Measurements from ENCODE around the gene CRB1. TPM values are rescaled to one million over a fixed set of nuclear protein-coding genes. Genes with fewer than 3 reads are reported as not detected.

Gene CRB1
- total RNA-seq, 1 donor from 2014 or later = 2.6 TPM

GRCh38 chr1:197313713-197314112 lies 45.7 kb downstream of the CRB1 start:
- no peaks in the 10 kb centered on the region for H3F3A ChIP-seq (ENCODE audit: low read depth)
- Mint-ChIP-seq H3K27ac (no peak overlapping the region), H3K4me1 (no peaks in the 10 kb centered on the region), H3K27me3 (ENCODE audit: insufficient read depth, low read depth) (peaks cover 3% of the 10 kb centered on the region), H3K4me3 (no peak overlapping the region), H3K9me3 (no peaks in the 10 kb centered on the region), H3K36me3 (no peaks in the 10 kb centered on the region)
- H3K4me2 ChIP-seq = no peak overlapping the region
- no peaks in the 10 kb centered on the region for H4K20me1 ChIP-seq (ENCODE audit: low read depth)
- H3K9ac ChIP-seq = no peak overlapping the region
- no peaks in the 10 kb centered on the region for H3K9me3 ChIP-seq (ENCODE audit: low read depth)
- no peak for TF ChIP-seq EZH2 (IDR thresholded peaks at IDR 0.05)
- no peak for TF ChIP-seq EZH2phosphoT487 (IDR thresholded peaks at IDR 0.05)
- TF ChIP-seq, protein P1, sequence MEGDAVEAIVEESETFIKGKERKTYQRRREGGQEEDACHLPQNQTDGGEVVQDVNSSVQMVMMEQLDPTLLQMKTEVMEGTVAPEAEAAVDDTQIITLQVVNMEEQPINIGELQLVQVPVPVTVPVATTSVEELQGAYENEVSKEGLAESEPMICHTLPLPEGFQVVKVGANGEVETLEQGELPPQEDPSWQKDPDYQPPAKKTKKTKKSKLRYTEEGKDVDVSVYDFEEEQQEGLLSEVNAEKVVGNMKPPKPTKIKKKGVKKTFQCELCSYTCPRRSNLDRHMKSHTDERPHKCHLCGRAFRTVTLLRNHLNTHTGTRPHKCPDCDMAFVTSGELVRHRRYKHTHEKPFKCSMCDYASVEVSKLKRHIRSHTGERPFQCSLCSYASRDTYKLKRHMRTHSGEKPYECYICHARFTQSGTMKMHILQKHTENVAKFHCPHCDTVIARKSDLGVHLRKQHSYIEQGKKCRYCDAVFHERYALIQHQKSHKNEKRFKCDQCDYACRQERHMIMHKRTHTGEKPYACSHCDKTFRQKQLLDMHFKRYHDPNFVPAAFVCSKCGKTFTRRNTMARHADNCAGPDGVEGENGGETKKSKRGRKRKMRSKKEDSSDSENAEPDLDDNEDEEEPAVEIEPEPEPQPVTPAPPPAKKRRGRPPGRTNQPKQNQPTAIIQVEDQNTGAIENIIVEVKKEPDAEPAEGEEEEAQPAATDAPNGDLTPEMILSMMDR (IDR thresholded peaks at IDR 0.05) = no peak
- H3K27me3 ChIP-seq = no peaks in the 10 kb centered on the region
- H3K4me1 ChIP-seq = no peaks in the 10 kb centered on the region
- no peak for DNase-seq (ENCODE audit: low spot score)
- H3K27ac ChIP-seq = no peak overlapping the region
- H3K4me3 ChIP-seq = no peak overlapping the region
- H3K79me2 ChIP-seq (ENCODE audit: low read depth) = no peaks in the 10 kb centered on the region
- H3K36me3 ChIP-seq = no peaks in the 10 kb centered on the region
- H2AFZ ChIP-seq (replicated peaks) = no peak overlapping the region

GRCh38 chr1:197314682-197315081 lies 46.6 kb downstream of the CRB1 start:
- no peak for DNase-seq (ENCODE audit: low spot score)
- Histone ChIP-seq H3K9ac (no peak overlapping the region), H3K27ac (no peak overlapping the region), H3K36me3 (no peaks in the 10 kb centered on the region), H2AFZ (replicated peaks) (no peak overlapping the region), H3K27me3 (no peaks in the 10 kb centered on the region), H4K20me1 (ENCODE audit: low read depth) (no peaks in the 10 kb centered on the region), H3K4me2 (no peak overlapping the region), H3K9me3 (ENCODE audit: low read depth) (no peaks in the 10 kb centered on the region), H3K79me2 (ENCODE audit: low read depth) (no peaks in the 10 kb centered on the region), H3K4me3 (no peak overlapping the region), H3F3A (ENCODE audit: low read depth) (no peaks in the 10 kb centered on the region), H3K4me1 (no peaks in the 10 kb centered on the region)
- Mint-ChIP-seq H3K4me3 (no peak overlapping the region), H3K36me3 (no peaks in the 10 kb centered on the region), H3K4me1 (no peaks in the 10 kb centered on the region), H3K9me3 (no peaks in the 10 kb centered on the region), H3K27ac (no peak overlapping the region), H3K27me3 (ENCODE audit: insufficient read depth, low read depth) (peaks cover 3% of the 10 kb centered on the region)
- TF ChIP-seq, protein P1 (IDR thresholded peaks at IDR 0.05) = no peak
- TF ChIP-seq EZH2 (IDR thresholded peaks at IDR 0.05) (no peak), EZH2phosphoT487 (IDR thresholded peaks at IDR 0.05) (no peak)

GRCh38 chr1:197319631-197320030 lies 51.6 kb downstream of the CRB1 start:
- Histone ChIP-seq H3K79me2 (ENCODE audit: low read depth) (no peaks in the 10 kb centered on the region), H3K9ac (no peak overlapping the region), H2AFZ (replicated peaks) (no peak overlapping the region), H3K4me3 (no peak overlapping the region), H3K4me1 (no peaks in the 10 kb centered on the region), H3K9me3 (ENCODE audit: low read depth) (no peaks in the 10 kb centered on the region), H3F3A (ENCODE audit: low read depth) (no peaks in the 10 kb centered on the region), H3K27ac (no peak overlapping the region), H4K20me1 (ENCODE audit: low read depth) (no peaks in the 10 kb centered on the region), H3K36me3 (no peaks in the 10 kb centered on the region), H3K27me3 (no peaks in the 10 kb centered on the region), H3K4me2 (no peak overlapping the region)
- Mint-ChIP-seq H3K27me3 (ENCODE audit: insufficient read depth, low read depth) (no peaks in the 10 kb centered on the region), H3K4me3 (no peak overlapping the region), H3K9me3 (no peaks in the 10 kb centered on the region), H3K36me3 (no peaks in the 10 kb centered on the region), H3K27ac (no peak overlapping the region), H3K4me1 (no peaks in the 10 kb centered on the region)
- DNase-seq (ENCODE audit: low spot score) = no peak
- TF ChIP-seq, protein P1 (IDR thresholded peaks at IDR 0.05) = no peak
- no peak for TF ChIP-seq EZH2 (IDR thresholded peaks at IDR 0.05)
- no peak for TF ChIP-seq EZH2phosphoT487 (IDR thresholded peaks at IDR 0.05)

All from neural progenitor cell (in vitro differentiated cells).